Bronchial epithelial cell (primary cell): ENCODE results near the gene TIMP4. TPM values are rescaled to one million over a fixed set of nuclear protein-coding genes. Genes with fewer than 3 reads are reported as not detected.

Source experiments
- DNase-seq: peaks from one replicate; pipeline ENCODE4 v3.0.0-alpha.2; 2010; ENCODE audit warnings: low read depth
- FAIRE-seq: peaks from 2 replicates; lab custom pipeline; 2011; peaks lifted over from hg19 to GRCh38; lab: Jason Lieb, UNC
- H3K27me3 ChIP-seq: 2 replicates; pipeline ENCODE4 v1.5.1; 2011; ENCODE audit warnings: low read length; ENCODE audit not compliant: control insufficient read depth, insufficient read depth
- H3K36me3 ChIP-seq: 2 replicates; pipeline ENCODE4 v1.5.1; 2011; ENCODE audit warnings: low read length; ENCODE audit not compliant: control insufficient read depth, insufficient read depth
- H3K4me3 ChIP-seq: 2 replicates; pipeline ENCODE4 v1.5.1; 2011; ENCODE audit warnings: mild to moderate bottlenecking, low read depth, low read length, control low read depth
- total RNA-seq: library from RNA; depleted of rRNA; stranded (reverse); fragments of >200 nt; gene quantifications from 2 replicates; pipeline ENCODE4 v1.2.1, GENCODE V29; 2014
- TF ChIP-seq, protein P1 (sequence below): IDR thresholded peaks from 2 replicates; pipeline ENCODE4 v1.5.1; 2011; ENCODE audit warnings: mild to moderate bottlenecking, moderate library complexity, low read length, control low read depth, inconsistent platforms; ENCODE audit not compliant: insufficient read depth, severe bottlenecking

Gene TIMP4
- total RNA-seq, 1 donor from 2014 or later = 1.1 TPM

DNA sequence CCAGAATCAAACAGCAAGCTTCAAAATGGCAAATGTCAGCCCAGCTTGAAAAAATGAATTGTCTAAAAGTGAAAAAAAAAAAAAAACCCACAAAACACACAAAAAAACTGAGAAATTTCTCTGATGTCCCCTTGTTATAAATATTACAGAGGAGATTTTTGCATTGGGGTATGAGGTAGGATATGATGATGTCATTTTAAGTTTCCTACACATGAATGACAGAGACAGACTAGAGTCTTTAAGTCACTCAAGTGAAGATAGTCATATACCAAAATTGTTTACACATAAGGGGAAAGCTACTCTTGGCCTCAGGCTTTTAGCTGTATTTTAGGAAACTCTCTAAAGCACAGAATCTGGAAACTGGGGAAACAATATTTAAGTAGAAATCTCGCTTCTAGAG lies 32.9 kb downstream of the TIMP4 start:
- no peak for FAIRE-seq
- no peak overlapping the region for H3K4me3 ChIP-seq
- H3K36me3 ChIP-seq = no peaks in the 10 kb centered on the region
- TF ChIP-seq, protein P1, sequence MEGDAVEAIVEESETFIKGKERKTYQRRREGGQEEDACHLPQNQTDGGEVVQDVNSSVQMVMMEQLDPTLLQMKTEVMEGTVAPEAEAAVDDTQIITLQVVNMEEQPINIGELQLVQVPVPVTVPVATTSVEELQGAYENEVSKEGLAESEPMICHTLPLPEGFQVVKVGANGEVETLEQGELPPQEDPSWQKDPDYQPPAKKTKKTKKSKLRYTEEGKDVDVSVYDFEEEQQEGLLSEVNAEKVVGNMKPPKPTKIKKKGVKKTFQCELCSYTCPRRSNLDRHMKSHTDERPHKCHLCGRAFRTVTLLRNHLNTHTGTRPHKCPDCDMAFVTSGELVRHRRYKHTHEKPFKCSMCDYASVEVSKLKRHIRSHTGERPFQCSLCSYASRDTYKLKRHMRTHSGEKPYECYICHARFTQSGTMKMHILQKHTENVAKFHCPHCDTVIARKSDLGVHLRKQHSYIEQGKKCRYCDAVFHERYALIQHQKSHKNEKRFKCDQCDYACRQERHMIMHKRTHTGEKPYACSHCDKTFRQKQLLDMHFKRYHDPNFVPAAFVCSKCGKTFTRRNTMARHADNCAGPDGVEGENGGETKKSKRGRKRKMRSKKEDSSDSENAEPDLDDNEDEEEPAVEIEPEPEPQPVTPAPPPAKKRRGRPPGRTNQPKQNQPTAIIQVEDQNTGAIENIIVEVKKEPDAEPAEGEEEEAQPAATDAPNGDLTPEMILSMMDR = no peak
- peaks cover 2% of the 10 kb centered on the region for H3K27me3 ChIP-seq
- no peak for DNase-seq

DNA sequence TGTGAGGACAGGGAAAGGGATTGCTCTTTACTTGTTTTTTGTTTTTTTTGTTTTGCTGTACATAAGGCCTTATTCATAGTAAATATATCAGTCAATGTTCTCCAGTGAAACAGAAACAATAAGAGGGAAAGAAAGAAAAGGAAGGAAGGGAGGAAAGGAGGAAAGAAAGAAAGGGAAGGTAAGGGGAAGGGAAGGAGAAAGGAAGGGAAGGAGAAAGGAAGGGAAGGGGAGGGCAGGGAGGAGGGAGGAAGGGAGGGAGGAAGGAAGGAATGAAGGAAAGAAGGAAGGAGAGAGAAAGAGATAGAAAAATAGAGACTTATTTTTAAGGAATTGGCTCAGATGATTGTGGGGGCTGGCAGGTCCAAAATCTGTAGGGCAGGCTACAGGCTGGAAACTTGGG lies 37.2 kb downstream of the TIMP4 start:
- TF ChIP-seq, protein P1 = no peak
- FAIRE-seq = no peak
- H3K27me3 ChIP-seq = peaks cover 2% of the 10 kb centered on the region
- no peaks in the 10 kb centered on the region for H3K36me3 ChIP-seq
- no peak for DNase-seq
- no peak overlapping the region for H3K4me3 ChIP-seq

GRCh38 chr3:12120374-12121140 lies 38.2 kb downstream of the TIMP4 start:
- no peak overlapping the region for H3K4me3 ChIP-seq
- DNase-seq = no peak
- TF ChIP-seq, protein P1 = no peak
- peak; percentile 13 for FAIRE-seq
- peaks cover 2% of the 10 kb centered on the region for H3K27me3 ChIP-seq
- no peaks in the 10 kb centered on the region for H3K36me3 ChIP-seq

DNA sequence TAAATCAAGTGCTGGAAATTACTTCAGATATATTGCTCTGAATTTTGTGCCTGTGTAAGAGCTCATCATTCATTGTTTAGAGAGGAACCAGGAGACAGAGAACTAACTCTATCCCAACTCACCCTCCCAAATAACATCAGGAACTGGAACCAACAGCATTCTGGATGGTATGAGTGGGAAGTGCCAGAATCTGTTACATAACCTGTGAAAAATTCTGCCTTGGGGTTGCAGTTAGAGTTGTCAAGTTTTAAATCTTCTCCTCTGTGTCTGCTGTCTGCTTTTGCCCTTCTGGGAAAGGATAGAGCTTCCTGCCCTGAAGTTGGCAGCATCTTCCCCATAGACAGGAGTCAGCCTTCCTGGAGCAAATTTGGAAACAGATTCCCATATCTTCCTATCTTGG lies 41.2 kb downstream of the TIMP4 start:
- TF ChIP-seq, protein P1 = no peak
- DNase-seq (no peak), FAIRE-seq (no peak)
- no peak overlapping the region for H3K4me3 ChIP-seq
- H3K27me3 ChIP-seq = peaks cover 2% of the 10 kb centered on the region
- no peaks in the 10 kb centered on the region for H3K36me3 ChIP-seq

- Histone ChIP-seq H3K4me3 (no peak overlapping the region), H3K36me3 (no peaks in the 10 kb centered on the region), H3K27me3 (peaks cover 2% of the 10 kb centered on the region)
- DNase-seq (peak; percentile 9), FAIRE-seq (no peak)
- TF ChIP-seq, protein P1 = no peak
Measured at GRCh38 chr3:12116870-12117269, 41.8 kb downstream of the TIMP4 start.
